NCI-H510A treated with DMSO at 0.1 percent for 48 hours (cell line): Measurements from ENCODE around the gene EIF2S2.
A peak's percentile ranks its signal among the peaks of the same experiment; 100 is the strongest.

ENCODE experiments used
- DNase-seq: peaks from one replicate; lab custom pipeline; 2025; lab: John Stamatoyannopoulos, UW

Gene EIF2S2

DNA sequence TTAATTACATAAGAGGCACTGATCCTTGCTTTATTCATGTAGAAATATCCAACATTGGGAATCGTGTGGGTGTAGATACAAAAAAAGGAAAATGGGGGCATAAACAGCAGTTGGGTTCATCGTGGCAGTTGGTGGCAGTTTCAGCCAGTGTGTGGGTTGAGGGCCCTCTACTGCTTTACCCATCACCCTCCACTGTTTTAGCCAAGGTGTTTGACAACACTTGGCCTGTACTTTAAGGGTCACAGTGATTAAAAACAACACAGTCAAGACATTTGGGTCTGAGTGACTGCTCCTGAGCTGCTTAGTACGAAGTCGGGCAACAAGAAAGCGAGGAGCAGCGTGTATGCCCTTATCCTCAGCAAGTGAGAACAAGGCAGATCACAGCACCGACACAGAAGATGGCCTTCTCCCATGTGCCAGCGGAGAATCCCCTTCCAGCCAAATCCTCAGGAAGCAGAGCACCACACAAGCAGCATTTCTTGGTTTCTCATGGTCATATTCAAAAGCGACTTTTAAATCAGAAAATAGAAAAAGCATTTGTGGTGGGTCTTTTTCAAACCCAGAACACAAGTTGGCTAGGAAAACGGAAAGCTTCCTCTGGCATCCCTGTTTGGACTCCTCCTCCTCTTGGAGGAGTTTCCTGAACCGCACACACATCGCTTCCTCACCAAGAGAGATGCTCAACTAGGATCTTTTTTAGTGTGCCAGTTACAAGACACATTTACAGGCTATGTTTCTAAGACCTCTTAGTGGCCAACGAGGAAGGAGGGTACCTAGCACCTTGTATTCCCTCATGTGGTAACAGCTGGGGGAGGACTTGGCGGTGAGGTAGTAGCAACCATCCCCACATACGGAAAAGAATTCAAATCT lies 23.5 kb downstream of the EIF2S2 start:
- no peak for DNase-seq

DNA sequence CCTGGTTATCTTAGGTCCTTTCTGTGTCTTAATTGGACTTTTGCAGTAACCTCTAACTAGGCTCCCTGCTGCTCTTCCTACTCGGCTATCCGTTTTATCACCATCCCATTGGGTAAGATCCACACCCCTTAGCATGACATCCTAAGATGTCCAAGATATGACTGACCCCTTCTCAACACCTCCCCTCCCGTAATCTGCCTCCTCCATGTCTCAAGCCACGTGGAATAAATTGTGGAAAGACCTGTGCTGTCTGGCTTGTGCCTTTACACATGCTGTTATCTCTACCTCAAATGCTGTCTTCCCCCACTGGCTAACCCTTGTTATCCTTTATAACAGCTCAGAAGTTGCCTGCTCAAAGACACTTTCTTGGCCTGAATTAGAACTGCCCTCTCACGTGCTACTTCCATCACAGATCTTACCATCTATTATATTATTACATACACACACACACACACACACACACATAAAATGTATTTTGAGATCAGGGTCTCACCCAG lies 26.5 kb downstream of the EIF2S2 start:
- no peak for DNase-seq

DNA sequence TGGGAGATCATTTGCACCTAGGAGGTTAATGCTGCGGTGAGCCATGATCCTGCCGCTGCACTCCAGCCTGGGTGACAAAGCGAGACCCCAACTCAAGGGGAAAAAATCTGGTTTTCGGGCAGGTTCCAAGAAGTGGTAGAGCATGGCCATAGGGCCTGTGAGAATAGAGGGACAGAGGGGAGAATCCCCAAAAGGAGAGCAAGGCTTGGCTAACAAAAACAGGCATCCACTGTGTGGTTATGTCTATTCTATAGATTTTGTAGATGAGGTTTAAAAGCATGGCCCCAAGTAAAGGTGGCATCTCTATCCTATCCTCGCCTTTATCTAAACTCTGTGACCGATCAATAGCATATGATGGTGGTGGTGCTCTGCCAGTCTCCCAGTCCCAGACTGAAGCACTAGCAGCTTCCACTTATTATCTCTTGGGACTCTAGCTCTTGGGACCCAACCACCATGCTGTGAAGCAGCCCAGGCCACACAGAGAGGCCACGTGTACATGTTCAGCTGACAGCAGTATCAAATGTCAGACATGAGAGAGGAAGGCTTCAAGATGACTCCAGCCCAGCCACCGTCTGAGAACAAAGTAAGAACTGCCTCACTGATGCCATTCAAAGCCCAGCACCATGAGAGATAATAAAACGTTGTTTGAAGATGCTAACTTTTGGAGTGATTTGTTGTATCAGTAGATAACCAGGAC lies 27.7 kb downstream of the EIF2S2 start:
- peak; percentile 68 for DNase-seq

DNA sequence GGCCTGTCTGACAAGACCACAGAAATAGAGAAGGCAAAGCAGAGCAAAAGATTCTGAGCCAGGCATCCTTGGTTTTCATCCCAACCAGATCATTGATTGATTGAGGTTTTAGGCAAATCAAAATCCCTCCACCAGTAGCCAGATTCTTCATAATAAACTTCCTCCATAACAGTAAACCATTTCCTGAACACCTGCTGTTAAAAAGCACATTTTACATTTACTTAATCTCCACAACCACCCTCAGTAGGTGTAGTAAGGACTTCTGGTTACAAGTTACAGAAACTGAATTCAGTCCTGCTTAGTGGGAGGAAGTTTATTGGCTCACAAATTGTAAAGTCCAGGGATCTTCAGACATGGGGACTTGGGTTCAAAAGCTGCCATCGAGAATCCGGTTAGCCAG lies 28.3 kb downstream of the EIF2S2 start:
- no peak for DNase-seq

DNA sequence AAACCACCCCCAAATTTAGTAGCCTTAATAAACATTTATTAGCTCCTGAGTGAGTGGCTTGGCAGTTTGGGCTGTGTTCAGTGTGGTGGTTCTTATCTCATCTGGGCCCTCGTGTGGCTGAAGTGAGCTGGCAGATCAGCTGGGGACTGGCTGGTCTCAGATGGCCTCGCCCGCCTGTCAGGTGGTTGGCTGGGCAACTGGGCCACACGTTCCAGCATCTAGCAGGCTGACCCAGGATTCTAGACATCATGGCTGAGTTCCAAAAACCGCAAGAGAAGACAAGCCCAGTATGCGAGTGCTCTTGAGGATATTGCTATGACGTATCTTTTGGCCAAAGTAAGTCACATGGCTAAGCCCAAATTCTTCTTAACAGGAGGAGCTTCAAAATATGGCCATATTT lies 28.9 kb downstream of the EIF2S2 start:
- peak; percentile 26 for DNase-seq

DNA sequence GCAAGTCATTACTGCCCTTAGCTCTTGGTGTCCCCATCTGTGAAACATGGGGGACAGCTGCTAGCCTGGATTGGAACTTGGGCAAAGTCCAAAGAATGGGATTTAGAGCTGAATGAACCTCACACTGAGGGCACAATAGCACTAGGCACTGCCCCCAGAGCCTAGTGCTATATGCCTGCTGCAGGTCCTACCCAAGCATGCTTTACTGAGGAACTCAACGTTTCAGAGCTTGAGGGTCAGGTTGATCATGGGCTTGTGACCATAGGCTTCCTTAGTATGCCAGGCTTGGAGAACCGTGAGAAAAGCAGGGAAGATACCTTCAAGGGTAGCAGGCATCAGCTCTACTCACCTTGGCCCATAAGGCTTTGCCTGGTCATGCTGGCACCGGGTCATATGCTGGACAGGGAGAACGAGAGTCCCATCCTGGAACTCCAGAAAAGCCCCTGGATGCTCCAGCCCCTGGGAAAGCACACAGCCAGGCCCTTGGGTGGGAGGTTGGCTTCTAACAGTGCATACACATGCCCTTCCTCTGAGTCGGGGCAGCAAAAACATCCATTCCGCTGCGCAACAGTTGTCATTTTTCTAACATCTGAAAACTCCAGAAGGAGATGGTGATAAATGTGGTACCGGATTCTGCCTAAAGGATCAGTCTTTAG lies 29.7 kb downstream of the EIF2S2 start:
- DNase-seq: no peak

DNA sequence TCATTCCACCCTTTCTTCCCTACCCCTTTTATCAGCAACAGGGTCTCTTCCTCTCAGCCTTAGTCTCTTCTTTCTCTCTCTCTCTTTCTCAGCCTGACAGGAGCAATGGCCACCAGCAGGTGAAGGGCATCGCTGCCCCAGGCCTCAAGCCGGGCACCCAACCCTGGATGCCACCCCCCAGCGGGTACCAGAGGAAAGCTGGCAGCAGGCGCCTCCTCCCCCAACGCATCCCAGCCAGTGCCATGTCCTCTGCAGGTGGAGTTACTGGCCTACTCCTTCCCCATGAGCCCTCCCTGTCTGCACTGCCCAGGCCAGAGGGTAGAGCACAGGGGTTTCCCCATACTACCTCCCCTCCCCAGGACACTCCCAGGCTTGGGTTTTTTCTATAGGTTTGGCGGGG lies 32.2 kb downstream of the EIF2S2 start:
- no peak for DNase-seq

DNA sequence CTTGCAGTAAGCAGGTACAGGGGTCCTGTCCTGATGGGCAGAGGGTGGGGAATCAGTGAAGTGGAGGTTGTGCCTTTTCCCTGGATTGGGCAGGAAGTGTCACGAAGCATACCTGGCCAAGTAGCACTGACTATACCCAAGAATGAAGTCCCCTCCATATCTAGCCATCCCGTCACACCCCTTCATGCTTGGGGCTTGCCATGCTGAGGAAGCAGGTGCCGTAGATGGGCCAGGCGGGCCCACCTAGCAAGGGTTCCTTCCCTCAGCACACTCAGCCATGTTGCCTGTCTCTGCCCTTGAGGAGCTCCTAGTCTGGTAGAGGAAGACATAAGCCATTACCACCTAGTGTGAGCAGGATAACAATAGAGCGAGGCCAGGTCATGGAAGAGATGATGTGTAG lies 33.5 kb downstream of the EIF2S2 start:
- no peak for DNase-seq

DNA sequence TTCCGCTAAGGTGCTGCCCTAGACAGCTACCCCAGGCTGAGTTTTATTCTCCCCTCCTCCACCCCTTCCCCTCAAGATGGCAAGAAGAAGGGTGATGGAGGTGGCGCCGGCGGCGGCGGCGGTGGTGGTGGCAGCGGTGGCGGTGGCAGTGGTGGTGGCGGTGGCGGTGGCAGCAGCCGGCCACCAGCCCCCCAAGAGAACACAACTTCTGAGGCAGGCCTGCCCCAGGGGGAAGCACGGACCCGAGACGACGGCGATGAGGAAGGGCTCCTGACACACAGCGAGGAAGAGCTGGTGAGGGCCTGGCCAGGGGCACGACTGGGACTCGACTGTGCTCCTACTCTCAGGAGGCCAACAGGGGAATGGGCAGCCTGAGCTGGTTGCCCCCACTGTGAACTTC lies 35.1 kb downstream of the EIF2S2 start:
- no peak for DNase-seq

DNA sequence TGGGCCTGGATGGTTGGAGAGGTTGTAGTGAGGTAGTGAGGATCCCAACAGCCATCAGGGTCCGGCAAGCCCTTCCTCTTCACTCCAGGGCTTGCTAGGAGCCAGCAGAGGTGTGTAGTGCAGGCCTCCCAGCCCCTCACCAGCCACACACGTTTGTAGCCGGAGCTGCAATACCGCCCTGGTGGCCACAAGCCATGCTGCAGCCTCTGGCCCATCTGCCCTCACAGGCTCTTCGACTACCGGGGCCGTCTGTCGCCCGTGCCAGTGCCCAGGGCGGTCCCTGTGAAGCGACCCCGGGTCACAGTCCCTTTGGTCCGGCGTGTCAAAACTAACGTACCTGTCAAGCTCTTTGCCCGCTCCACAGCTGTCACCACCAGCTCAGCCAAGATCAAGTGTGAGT lies 36.4 kb downstream of the EIF2S2 start:
- DNase-seq: no peak

DNA sequence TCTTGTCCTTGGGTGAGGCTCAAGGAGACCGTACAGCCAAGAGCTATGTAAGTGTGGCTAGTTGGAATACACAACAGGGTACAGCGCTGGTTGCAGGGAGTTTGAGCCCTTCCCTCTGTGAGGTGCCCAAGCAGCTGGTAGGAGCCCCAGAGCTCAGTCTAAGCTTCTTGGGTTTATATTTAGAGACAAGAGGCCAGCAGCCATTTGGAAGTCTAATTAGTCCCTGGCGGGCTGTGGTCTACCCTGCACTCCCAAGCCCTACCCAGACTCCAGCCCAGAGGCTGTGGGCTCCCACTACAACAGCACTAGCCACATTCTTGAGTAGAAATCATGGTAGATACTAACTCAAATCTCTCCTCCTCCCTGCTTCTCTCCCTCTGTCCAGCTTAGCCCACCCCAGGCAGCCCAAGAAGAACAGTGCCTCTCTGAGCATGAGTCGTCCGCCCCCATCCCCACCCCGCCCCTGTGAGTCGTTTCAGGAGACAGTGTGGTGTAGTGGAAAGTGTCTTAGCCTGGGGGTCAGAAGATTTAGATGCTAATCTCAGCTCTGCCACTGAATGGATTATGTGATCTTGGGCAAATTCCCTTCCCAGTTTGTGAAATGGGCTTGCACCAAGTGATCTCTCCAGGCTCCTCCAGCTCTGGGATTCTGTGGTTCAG lies 37.8 kb downstream of the EIF2S2 start:
- no peak for DNase-seq

DNA sequence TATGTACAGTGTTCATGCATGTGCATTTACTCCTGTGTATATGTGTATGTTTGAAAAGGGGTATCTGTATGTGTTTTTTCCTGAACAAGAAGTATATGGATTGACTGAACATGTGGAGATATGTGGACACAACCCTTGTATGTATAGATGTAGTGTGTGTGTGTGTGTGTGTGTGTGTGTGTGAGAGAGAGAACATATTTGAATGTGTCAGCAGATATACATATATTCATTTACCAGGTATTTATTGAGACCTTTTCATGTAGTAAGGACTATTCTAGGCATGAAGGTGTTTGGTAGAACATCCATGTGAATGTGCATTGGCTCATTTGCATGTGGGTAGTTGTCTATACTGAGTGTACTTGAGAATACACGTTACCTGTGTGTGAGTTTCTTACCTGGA lies 39.3 kb downstream of the EIF2S2 start:
- no peak for DNase-seq

DNA sequence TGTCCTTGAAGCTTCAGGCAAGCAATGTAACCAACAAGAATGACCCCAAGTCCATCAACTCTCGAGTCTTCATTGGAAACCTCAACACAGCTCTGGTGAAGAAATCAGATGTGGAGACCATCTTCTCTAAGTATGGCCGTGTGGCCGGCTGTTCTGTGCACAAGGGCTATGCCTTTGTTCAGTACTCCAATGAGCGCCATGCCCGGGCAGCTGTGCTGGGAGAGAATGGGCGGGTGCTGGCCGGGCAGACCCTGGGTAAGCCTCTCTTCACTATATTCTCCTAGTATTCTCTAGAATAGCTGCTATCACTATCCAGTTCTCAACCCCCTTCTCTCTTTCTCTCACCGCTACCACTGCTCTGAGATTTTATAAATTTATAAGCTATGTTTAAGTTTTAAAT lies 40.0 kb downstream of the EIF2S2 start:
- no peak for DNase-seq

DNA sequence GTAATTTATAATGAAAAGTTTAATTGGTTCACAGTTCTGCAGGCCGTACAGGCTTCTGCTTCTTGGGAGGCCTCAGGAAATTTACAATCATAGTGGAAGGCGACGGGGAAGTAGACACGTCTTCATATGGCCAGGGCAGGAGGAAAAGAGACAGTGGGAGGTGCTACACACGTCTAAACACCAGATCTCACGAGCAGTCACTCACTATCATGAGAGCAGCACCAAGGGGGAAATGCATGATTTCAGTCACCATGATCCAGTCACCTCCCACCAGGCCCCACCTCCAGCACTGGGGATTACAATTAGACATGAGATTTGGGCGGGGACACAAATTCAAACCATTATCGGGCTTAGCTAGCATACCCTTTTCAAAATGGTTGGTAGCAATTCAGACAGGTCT lies 41.2 kb downstream of the EIF2S2 start:
- no peak for DNase-seq

DNA sequence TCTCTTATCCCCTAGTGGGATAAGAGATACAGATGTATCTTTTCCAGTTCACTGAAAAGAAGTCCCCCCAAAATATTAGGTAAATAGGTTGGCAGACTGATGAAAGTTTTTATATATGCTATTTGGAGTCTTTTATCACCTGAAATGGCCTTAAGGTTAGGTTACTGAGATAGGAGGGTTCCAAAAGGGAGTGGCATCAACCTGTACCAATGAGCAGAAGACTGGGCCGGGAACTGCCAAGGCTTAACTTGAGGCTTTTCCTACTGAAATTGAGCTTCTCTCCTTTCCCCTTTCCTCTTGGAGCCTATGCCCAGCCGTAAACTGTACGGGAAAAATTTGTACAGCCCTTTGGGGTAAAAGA lies 42.0 kb downstream of the EIF2S2 start:
- no peak for DNase-seq

DNA sequence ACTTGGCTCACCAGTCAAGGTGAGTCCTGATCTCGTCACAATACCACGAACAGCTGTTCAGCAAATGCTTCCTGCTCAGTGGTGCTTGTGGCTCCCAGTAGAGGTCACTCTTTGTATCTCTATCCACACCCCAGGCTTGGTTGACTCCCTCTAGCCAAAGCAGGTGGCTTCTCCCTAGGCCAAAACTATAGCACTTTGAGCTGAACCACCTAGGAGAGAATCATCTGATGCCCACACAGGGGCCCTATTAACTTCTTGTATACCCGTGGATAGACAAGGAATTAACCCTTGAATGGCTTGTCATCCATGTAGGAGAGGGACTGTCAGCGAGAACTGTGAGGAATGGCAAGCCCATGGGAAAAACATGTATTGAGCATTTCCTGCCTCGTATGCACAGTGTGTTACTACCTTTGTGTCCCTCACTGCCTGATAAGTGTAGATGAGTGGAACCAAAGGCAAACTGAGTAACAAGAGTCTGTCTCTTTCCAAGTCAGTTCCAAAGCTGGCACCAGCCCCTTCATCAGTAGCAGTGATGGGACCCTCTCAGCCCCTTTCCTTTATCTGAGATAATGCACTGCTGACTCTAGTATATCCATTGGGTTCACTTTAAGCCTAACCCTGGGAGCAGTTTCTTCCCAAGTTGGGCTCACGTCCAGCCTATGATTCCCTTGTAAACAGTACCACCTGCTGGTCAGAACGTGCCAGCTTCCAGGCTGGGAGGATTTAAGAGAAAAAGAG lies 42.5 kb downstream of the EIF2S2 start:
- DNase-seq: peak; percentile 91

DNA sequence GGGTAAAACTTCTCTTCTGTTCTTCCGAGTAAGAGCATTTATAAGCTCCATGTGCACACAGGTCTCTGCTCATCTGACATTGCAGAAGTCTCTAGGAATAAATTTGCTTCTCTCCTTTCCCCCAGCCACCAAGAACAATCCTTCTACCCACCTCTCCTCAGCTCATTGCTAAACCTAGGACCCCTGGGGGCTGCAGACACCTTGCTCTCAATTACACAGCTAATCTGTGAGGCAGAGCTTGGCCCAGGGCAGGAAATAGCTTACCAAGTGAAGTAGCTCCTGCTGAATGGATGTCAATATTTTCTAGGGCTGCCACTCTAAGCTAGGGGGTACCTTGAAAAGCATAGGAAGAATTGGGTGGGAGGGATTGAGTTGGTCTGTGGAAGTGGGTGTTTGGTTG lies 44.0 kb downstream of the EIF2S2 start:
- DNase-seq: no peak

DNA sequence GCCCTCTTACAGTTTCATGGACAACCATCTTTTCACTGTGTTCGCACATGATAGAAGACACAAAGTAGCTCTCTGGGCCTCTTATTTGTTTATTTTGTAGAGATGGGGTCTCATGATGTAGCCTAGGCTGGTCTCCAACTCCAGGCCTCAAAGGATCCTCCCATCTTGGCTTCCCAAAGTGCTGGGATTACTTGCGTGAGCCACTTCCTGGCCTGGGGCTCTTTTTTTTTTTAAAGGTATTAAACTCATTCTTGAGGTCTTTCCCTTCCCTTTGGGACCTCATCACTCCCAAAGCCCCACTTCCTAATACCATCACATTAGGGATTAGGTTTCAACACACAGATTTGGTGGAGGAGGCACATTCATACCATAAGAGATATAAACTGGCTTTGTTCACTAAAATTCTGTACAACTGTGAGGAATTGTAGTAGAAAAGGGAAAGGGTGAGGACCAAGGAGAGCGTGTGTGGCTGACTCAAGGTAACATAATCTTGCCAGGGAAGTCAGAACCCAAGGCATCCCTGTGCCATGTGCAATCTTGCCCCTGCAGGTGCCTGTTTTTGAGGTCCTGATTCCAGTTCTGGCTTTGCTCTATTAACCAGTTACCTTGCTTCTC lies 45.5 kb downstream of the EIF2S2 start:
- DNase-seq: no peak

DNA sequence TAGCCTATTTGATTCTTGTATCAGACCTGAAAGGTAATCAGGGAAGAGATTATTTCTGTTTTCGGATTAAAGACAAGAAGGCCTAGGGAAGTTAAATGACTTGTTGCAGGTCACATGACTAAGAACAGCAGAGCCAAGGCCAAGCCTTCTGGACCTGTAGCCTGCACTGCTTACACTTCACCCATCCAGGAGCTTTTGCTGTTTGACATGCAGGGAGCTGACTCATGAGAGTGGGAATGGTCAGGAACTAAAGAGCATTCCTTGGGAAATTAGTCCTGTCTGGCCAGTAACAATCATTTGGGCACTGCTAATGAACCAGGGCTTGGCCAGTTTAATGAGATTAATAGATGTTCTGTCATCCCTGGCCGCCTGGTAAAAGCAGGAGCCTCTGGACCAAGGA lies 46.8 kb downstream of the EIF2S2 start:
- DNase-seq: no peak

DNA sequence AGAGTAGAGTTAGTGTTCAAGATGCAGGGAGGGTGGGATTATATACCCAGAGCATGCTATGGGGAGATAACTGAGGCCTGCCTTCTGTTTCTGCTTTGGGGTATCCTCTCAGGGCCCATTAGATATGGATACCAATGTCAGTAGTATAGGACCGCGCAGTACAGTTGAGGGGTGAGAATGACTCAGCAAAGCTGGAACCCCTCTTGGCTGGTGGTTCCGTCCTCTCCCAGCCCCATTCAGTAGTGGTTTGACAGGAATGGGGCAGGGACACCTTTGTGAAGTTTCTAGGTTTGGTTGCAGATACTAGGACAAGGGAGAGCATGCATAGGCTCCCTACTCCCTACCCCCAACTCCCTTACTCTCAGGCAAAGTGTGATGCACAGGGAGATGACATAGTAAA lies 47.8 kb downstream of the EIF2S2 start:
- no peak for DNase-seq
